Effector memory CD8-positive, alpha-beta T cell (primary cell): ENCODE results near the gene TEK.
"Not testable (repeated sequence)": the region's sequence is repeated elsewhere in the genome, so short reads cannot be mapped to it uniquely, and the experiment has no call there.

Experiments
- ATAC-seq: fragments of 150-1000 bp; cut with Tn5 transposase; replicated peaks from 2 replicates; pipeline ENCODE4 v1.10.0; 2021; ENCODE audit warnings: mild to moderate bottlenecking, moderate library complexity
- DNase-seq, 3 experiments: peaks; one replicate each; pipeline ENCODE4 v3.0.0; 2021
- H3K27ac Mint-ChIP-seq, 2 donors: one replicate each; pipeline ENCODE4 v1.8.0; 2022; ENCODE audit warnings: mild to moderate bottlenecking in 2 of 2, mixed read lengths in 2 of 2, moderate library complexity in 2 of 2
- H3K27me3 Mint-ChIP-seq, 2 donors: one replicate each; pipeline ENCODE4 v1.8.0; 2022; ENCODE audit warnings: mixed read lengths in 2 of 2
- H3K36me3 Mint-ChIP-seq: one replicate; pipeline ENCODE4 v1.8.0; 2022; ENCODE audit warnings: mild to moderate bottlenecking, moderate library complexity, mixed read lengths; ENCODE audit not compliant: insufficient read depth
- H3K4me1 Mint-ChIP-seq, 2 donors: one replicate each; pipeline ENCODE4 v1.8.0; 2022; ENCODE audit warnings: low read depth in 2 of 2, mixed read lengths in 2 of 2
- H3K4me3 Mint-ChIP-seq, 2 donors: one replicate each; pipeline ENCODE4 v1.8.0; 2022; ENCODE audit warnings: mild to moderate bottlenecking in 2 of 2, mixed read lengths in 2 of 2, moderate library complexity in 2 of 2
- H3K9me3 Mint-ChIP-seq, 2 donors: one replicate each; pipeline ENCODE4 v1.8.0; 2022; ENCODE audit warnings: mixed read lengths in 2 of 2

The TEK gene

DNA sequence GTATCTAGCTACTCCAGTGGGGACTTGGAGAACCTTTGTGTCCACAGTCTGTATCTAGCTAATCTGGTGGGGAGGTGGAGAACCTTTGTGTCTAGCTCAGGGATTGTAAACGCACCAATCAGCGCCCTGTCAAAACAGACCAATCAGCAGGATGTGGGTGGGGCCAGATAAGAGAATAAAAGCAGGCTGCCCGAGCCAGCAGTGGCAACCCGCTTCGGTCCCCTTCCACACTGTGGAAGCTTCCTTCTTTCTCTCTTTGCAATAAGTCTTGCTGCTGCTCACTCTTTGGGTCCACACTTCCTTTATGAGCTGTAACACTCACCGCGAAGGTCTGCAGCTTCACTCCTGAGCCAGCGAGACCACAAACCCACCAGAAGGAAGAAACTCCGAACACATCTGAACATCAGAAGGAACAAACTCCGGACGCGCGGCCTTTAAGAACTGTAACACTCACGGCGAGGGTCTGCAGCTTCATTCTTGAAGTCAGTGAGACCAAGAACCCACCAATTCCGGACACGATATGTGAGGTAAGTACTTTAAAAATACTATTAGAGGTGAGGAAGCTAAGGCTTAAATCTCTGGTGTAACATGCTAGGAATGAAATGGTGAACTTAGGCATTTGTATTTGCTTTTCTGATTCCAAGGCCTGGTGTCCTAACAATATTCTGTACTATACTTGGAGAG, 15.5 kb upstream of the TEK start:
- ATAC-seq, H3K27ac Mint-ChIP-seq, H3K9me3 Mint-ChIP-seq, H3K4me3 Mint-ChIP-seq, H3K4me1 Mint-ChIP-seq, H3K36me3 Mint-ChIP-seq, DNase-seq: not testable (repeated sequence)
- H3K27me3 Mint-ChIP-seq: peaks cover 33 to 35% of the 10 kb centered on the region in 2 donors

DNA sequence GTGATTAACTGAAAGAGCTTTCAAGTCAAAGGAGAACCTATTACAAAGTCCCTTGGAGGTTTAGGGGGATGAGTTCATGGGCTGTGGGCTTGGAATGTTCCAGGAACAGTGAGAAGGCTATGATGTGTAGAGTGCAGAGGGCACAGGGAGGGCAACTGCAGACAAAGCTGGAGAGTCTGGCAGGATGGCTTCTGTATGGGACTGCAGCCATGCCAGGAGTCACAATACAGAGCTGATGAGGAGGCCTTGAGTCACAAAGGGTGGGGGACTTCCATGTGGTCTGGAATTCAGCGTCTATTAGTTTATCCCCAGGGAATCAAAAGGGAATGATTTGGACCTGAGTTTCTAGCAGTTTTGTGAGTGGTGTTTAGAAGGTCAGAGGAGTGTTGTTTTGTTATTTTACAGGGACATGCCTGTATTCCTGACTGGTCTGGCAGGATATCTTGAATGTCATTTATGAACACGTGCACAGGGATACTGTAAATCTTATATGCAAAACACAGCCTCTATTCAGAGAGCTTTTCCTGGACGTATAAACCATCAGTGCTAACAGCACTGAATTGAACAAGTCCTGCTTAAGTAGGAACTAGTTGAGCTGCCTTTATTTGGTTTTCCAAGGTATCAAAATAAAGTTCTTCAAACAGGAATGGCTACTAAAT, 14.3 kb upstream of the TEK start:
- H3K27me3 Mint-ChIP-seq: peaks cover 33% of the 10 kb centered on the region in 2 donors
- H3K36me3 Mint-ChIP-seq: no peaks in the 10 kb centered on the region
- DNase-seq: no peak
- no peaks in the 10 kb centered on the region for H3K4me1 Mint-ChIP-seq
- no peak for ATAC-seq
- no peaks in the 10 kb centered on the region for H3K9me3 Mint-ChIP-seq
- H3K27ac Mint-ChIP-seq: no peak overlapping the region
- H3K4me3 Mint-ChIP-seq: no peak overlapping the region

DNA sequence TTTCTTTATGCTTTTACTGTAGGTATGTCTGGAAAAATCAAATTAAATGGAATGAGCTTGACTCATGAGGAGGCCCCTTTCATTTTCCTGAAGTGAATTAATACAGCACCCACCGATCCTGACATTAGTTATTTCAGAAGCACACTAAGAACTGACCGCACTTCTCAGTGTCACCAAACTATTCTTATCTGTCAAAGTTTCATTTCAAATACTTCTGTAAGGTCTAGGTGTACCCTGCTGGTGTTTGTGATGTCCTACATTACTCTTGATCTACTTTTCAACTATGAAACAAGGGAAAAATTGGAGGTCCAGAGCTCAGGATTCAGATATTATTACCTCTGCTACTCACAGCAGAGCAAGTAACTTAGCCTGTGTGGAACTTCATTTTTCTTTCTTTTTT, 1.8 kb upstream of the TEK start:
- ATAC-seq (no peak), DNase-seq (no peak)
- H3K4me3 Mint-ChIP-seq: no peak overlapping the region
- H3K4me1 Mint-ChIP-seq: no peaks in the 10 kb centered on the region
- no peak overlapping the region for H3K27ac Mint-ChIP-seq
- no peaks in the 10 kb centered on the region for H3K36me3 Mint-ChIP-seq
- H3K27me3 Mint-ChIP-seq: peaks cover 0 to 7% of the 10 kb centered on the region in 2 donors
- peaks cover 0 to 3% of the 10 kb centered on the region in 2 donors for H3K9me3 Mint-ChIP-seq

DNA sequence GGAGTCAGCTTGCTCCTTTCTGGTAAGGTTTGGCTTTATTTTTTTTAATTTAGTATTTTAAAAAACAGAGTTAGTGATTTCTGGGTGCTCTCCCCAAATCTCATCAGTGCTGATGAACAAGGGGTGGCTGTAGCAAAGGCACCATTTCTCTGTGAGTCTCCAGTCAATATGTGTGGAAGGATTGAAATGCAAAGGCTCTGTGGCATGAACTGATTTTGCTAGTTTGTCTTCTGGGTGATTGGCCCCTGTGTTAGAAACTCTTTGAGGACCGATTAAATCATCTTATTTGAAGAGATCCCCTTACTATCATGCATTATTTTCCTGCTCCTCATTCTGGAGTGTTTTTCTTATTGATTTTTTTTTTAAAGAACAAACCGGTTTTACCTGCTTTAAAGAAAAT, 596 bp downstream of the TEK start:
- no peak overlapping the region for H3K27ac Mint-ChIP-seq
- H3K27me3 Mint-ChIP-seq: peaks cover 0 to 9% of the 10 kb centered on the region in 2 donors
- H3K9me3 Mint-ChIP-seq: peaks cover 0 to 3% of the 10 kb centered on the region in 2 donors
- ATAC-seq (no peak), DNase-seq (no peak)
- H3K36me3 Mint-ChIP-seq: no peaks in the 10 kb centered on the region
- H3K4me3 Mint-ChIP-seq: no peak overlapping the region
- no peaks in the 10 kb centered on the region for H3K4me1 Mint-ChIP-seq

DNA sequence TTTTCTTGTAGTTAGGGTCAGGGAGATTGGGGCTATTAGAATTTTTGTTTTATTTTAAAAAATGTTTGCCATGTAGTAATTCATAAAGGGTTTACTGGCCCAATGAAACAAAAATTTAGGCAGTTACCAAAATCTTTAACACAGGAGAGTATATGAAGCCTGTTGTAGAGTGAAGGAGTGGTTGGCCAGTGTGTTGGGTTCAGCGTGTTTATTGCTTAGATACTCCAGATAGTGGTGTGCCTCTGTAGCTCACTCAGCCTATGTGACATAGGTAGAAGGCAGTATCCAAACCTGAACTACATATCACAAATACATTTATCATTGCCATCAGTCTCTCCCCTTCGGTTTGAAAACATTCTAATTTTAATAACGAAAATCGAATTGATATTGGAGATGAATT, 1.2 kb downstream of the TEK start:
- H3K9me3 Mint-ChIP-seq: peaks cover 0 to 3% of the 10 kb centered on the region in 2 donors
- H3K4me3 Mint-ChIP-seq: no peak overlapping the region
- peaks cover 0 to 9% of the 10 kb centered on the region in 2 donors for H3K27me3 Mint-ChIP-seq
- DNase-seq: no peak
- ATAC-seq: no peak
- H3K27ac Mint-ChIP-seq: no peak overlapping the region
- H3K4me1 Mint-ChIP-seq: no peaks in the 10 kb centered on the region
- no peaks in the 10 kb centered on the region for H3K36me3 Mint-ChIP-seq

DNA sequence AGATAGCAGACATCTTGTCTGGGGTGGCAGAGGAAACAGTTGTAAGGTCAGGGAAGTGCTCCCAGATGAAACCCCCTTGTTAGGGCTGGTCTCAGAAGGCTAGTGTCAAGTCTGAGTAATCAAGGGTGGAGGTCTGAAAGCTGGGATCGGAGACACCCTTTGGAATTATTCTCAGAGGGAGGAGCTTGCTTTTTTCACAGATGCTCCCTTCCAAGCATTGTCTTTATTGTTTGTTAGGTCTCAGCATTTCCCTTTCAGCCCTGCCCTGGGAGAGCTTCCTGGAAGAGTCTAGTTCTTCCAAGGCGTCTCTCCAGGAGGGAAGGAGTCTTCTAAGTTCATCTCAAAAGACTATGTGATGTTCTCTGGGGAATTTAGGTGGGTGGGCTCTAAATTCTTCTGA, 3.2 kb downstream of the TEK start:
- Mint-ChIP-seq H3K9me3 (no peaks in the 10 kb centered on the region), H3K36me3 (no peaks in the 10 kb centered on the region), H3K27me3 (peaks cover 0 to 17% of the 10 kb centered on the region in 2 donors), H3K27ac (no peak overlapping the region), H3K4me1 (no peaks in the 10 kb centered on the region), H3K4me3 (no peak overlapping the region)
- no peak for ATAC-seq
- DNase-seq: no peak

DNA sequence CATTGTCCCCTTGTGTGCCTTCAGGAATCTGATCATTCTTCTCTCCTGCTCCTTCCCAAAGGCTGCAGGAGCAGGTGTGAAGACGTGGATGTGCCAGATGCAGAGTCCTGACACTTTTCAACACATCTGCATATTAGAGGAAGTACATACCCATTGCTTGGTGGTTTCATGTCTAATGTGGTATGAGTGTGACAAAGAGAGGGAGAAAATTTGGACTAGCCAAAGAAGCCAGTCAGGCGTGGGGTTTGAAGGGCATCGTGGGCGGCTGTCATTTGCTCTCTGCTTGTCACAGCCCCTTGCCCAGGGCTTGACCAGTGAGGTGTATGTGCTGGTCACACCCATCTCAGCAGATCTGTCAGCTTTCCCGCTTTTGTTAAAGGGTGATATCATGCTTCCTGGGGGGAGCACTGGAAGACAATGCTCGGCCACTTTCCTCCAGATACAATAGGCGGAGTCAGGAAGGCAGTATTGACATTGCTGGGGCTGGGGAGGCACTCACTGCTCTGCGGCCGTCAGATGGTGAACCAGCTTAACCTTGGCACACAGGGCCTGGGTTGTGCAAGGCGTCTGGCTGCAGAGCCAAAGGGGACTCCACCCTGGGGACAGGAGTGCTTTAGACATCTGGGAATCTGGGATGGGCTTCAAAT, 8.6 kb downstream of the TEK start:
- Mint-ChIP-seq H3K27me3 (peaks cover 16 to 18% of the 10 kb centered on the region in 2 donors), H3K4me1 (no peaks in the 10 kb centered on the region), H3K27ac (no peak overlapping the region), H3K4me3 (no peak overlapping the region), H3K36me3 (no peaks in the 10 kb centered on the region), H3K9me3 (no peaks in the 10 kb centered on the region)
- no peak for DNase-seq
- no peak for ATAC-seq

DNA sequence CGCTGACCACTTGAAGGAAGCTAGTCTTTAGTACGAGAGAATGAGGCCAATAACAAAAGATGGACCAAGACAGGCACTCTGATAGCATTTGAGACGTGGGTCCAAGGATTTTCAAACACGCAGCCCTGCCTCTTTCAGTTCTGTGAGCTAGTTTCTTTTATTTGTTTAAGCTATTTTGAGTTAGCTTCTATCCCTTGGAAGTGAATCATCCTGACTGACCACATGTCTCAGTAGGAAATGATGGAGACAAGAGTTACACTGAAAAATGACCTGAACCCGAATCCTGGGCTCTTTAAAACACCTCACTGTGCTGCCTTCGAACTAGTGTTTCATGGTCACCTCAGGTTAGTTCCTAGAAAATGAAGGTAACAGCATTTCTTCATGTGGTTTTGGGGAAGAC, 9.9 kb downstream of the TEK start:
- H3K27ac Mint-ChIP-seq: no peak overlapping the region
- H3K4me1 Mint-ChIP-seq: no peaks in the 10 kb centered on the region
- no peak for ATAC-seq
- H3K27me3 Mint-ChIP-seq: peaks cover 16 to 18% of the 10 kb centered on the region in 2 donors
- DNase-seq: no peak
- no peak overlapping the region for H3K4me3 Mint-ChIP-seq
- no peaks in the 10 kb centered on the region for H3K36me3 Mint-ChIP-seq
- no peaks in the 10 kb centered on the region for H3K9me3 Mint-ChIP-seq

DNA sequence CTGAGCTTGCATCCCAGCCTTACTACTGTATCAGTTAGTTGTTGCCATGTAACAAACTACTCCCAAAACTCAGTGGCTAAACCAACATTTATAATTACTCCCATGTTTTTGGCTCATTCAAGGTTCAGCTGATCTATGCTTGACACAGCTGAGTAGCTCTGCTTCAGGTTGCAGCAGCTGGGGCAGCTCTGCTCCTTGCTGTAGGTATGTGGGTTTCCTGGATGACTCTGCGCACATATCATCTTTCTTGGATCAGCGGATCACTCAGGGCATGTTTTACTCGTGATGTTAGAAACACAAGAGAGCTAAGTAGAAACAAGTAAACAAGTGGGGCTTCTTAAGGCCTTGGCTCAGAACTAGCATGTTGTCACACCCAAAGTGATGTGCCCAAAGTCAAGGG, 15.1 kb downstream of the TEK start:
- Mint-ChIP-seq H3K4me3 (no peak overlapping the region), H3K27ac (no peak overlapping the region), H3K36me3 (no peaks in the 10 kb centered on the region), H3K4me1 (no peaks in the 10 kb centered on the region), H3K9me3 (no peaks in the 10 kb centered on the region), H3K27me3 (peaks cover 16 to 17% of the 10 kb centered on the region in 2 donors)
- ATAC-seq: no peak
- DNase-seq: no peak

DNA sequence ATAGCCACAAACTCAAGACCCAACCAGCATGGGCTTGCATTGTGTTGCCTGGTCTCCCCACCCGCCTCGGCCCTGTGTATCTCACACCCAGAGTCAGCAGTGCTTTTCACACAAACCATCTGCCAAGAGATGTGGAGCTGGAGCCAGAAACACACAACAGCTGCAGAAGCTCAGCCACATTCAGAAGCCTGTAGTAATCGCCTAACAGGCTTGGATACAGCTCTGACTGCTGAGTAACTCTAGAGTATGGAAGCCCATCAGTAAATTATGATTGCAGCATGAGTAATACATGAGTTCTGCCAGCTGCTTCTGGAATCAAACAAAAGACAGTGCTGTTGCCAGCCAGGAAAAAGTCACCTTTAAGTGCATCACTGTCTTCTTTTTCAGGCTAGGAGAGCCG, 16.0 kb downstream of the TEK start:
- DNase-seq: no peak
- ATAC-seq: no peak
- Mint-ChIP-seq H3K27ac (no peak overlapping the region), H3K36me3 (no peaks in the 10 kb centered on the region), H3K27me3 (peaks cover 11 to 16% of the 10 kb centered on the region in 2 donors), H3K4me3 (no peak overlapping the region), H3K9me3 (no peaks in the 10 kb centered on the region), H3K4me1 (no peaks in the 10 kb centered on the region)

DNA sequence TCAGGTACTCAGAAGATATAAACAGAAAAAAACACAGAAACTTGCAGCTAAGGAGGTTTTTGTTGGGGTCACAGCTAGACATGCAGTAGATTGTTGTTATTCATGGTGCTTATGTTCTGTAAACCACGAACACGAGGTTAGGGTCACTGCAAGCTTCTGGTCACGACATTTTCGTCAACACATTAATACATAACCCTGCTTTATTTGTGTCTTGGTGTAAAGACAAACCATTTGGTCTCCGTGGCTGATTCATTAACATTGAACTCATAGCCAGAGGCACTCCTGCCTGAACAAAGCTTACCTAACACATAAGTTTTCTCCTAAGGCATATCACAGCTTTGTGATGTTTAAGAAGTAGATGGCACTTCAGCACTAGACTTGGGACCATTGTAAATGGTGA, 16.9 kb downstream of the TEK start:
- no peaks in the 10 kb centered on the region for H3K9me3 Mint-ChIP-seq
- no peaks in the 10 kb centered on the region for H3K36me3 Mint-ChIP-seq
- H3K4me3 Mint-ChIP-seq: no peak overlapping the region
- no peak for DNase-seq
- no peaks in the 10 kb centered on the region for H3K4me1 Mint-ChIP-seq
- H3K27me3 Mint-ChIP-seq: peaks cover 6 to 13% of the 10 kb centered on the region in 2 donors
- no peak for ATAC-seq
- no peak overlapping the region for H3K27ac Mint-ChIP-seq

DNA sequence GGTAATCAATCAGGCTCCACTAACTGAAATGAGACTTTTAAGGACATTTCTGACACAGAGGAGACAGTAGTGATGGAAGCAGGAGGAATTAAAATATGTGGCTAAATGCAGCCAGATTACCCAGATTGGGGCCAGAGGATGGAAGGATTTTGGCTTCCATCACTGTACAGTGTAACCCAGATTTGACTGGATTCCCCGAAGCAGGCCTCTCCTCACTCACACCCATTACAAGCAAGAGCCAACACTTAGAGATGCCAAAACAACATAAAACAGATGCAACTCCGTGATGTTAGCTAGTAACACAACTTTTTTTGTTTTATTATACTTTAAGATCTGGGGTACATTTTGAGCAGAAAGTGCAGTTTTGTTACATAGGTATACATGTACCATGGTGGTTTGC, 17.6 kb downstream of the TEK start:
- DNase-seq: no peak
- Mint-ChIP-seq H3K4me1 (no peaks in the 10 kb centered on the region), H3K36me3 (no peaks in the 10 kb centered on the region), H3K27ac (no peak overlapping the region), H3K27me3 (peaks cover 6 to 13% of the 10 kb centered on the region in 2 donors), H3K9me3 (no peaks in the 10 kb centered on the region), H3K4me3 (no peak overlapping the region)
- ATAC-seq: no peak

DNA sequence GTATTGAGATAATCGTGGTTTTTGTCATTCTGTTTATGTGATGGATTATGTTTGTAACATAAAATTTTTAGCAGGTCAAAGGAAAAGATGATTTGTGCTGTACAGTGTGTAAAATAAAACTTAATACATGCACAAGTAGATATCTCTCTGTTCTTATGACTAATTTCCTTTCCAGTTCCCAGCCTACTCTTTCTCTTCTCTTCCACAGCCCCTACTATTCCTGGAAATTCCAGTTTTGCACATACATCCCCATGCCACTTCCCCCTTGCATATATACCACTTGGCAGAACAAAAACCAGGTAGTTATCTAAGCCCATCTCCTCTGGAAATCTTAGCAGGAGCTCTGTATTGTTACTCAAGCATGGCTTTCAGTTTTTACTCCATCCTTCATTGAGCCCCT, 20.2 kb downstream of the TEK start:
- ATAC-seq (no peak), DNase-seq (no peak)
- Mint-ChIP-seq H3K36me3 (no peaks in the 10 kb centered on the region), H3K27ac (no peak overlapping the region), H3K4me1 (no peaks in the 10 kb centered on the region), H3K27me3 (peaks cover 0 to 13% of the 10 kb centered on the region in 2 donors), H3K4me3 (no peak overlapping the region), H3K9me3 (no peaks in the 10 kb centered on the region)

DNA sequence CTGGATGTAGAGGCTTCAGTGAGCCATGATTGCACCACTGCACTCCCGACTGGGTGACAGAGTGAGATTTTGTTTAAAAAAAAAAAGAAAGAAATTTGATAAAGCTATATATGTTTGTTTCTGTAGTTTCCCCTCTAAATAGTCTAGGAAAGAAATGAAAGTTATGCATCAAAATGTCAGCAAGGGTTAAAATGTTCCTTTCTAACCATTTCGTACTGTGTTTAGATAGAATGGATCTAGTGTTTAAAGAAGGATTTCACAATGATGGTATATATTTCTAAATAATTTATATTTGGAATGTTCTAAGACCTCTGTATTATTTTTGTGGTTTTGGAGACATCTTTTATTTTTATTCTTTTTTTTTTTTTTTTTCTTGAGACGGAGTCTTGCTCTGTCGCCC, 22.7 kb downstream of the TEK start:
- H3K27ac Mint-ChIP-seq: no peak overlapping the region
- no peaks in the 10 kb centered on the region for H3K36me3 Mint-ChIP-seq
- no peaks in the 10 kb centered on the region for H3K9me3 Mint-ChIP-seq
- H3K4me1 Mint-ChIP-seq: no peaks in the 10 kb centered on the region
- DNase-seq (no peak), ATAC-seq (no peak)
- H3K27me3 Mint-ChIP-seq: peaks cover 0 to 13% of the 10 kb centered on the region in 2 donors
- no peak overlapping the region for H3K4me3 Mint-ChIP-seq
